Kidney (tissue), 14 donors: ENCODE measurements around the gene CD79A. TPM values are rescaled to one million over a fixed set of nuclear protein-coding genes. Genes with fewer than 3 reads are reported as not detected.

Source experiments
- DNase-seq, 5 donors: peaks; one replicate each; pipeline ENCODE4 v3.0.0-alpha.2; 2013 to 2020
- FAIRE-seq: peaks from 2 replicates; lab custom pipeline; 2012; peaks lifted over from hg19 to GRCh38; lab: Jason Lieb, UNC
- H3K27ac ChIP-seq, 2 donors: one replicate each; pipeline ENCODE4 v1.7.0; 2013; ENCODE audit warnings: low read depth in 2 of 2, low read length in 2 of 2, inconsistent platforms in 1 of 2
- H3K27me3 ChIP-seq: one replicate; pipeline ENCODE4 v1.7.1; 2013; ENCODE audit warnings: low read length, inconsistent platforms; ENCODE audit not compliant: control insufficient read depth, insufficient read depth
- H3K36me3 ChIP-seq, 3 donors: one replicate each; pipeline versions ENCODE4 v1.7.0 to v1.7.1; 2013; ENCODE audit warnings: low read length in 3 of 3, control low read depth in 1 of 3, inconsistent platforms in 1 of 3; ENCODE audit not compliant: insufficient read depth in 3 of 3, control insufficient read depth in 2 of 3
- H3K4me1 ChIP-seq, 3 donors: one replicate each; pipeline versions ENCODE4 v1.7.0 to v1.7.1; 2013; ENCODE audit warnings: low read length in 3 of 3, inconsistent platforms in 1 of 3, low read depth in 1 of 3; ENCODE audit not compliant: control insufficient read depth in 2 of 3, insufficient read depth in 2 of 3
- H3K4me3 ChIP-seq, 3 donors: one replicate each; pipeline versions ENCODE4 v1.7.0 to v1.8.1; 2013; ENCODE audit warnings: low read length in 3 of 3, control low read depth in 1 of 3, inconsistent platforms in 1 of 3
- H3K9ac ChIP-seq, 3 donors: one replicate each; pipeline versions ENCODE4 v1.7.0 to v1.7.1; 2013; ENCODE audit warnings: low read length in 3 of 3, control low read depth in 1 of 3, inconsistent platforms in 1 of 3
- H3K9me3 ChIP-seq, 3 donors: one replicate each; pipeline versions ENCODE4 v1.7.0 to v1.7.1; 2013; ENCODE audit warnings: low read length in 3 of 3, control low read depth in 1 of 3, inconsistent platforms in 1 of 3; ENCODE audit not compliant: control insufficient read depth in 2 of 3, insufficient read depth in 1 of 3
- intact Hi-C: fragments of 100-400 bp; cut with DNase I; formaldehyde crosslinking; loops from one replicate; pipeline ENCODE4 v1.11.1; 2022
- polyA plus RNA-seq: library from polyadenylated mRNA; stranded (reverse); fragments of 350-450 nt; fragmentation: Illumina TruSeq; extraction: RNeasy Lipid Tissue Mini Kit (QIAGEN cat#74804); gene quantifications from one replicate; pipeline ENCODE4 v1.2.3, GENCODE V29; 2014; ENCODE audit warnings: low read depth, low replicate concordance; ENCODE audit not compliant: insufficient read depth
- total RNA-seq: library from RNA; stranded (reverse); fragmentation: NEBNext Ultra II Directional; extraction: Animal tissue kit (Norgen Biotek cat#: 25700); gene quantifications from one replicate; pipeline ENCODE4 v1.2.1, GENCODE V29; 2021
- TF ChIP-seq, protein P1 (sequence below): IDR thresholded peaks from 3 replicates; pipeline ENCODE4 v1.5.1; 2012; ENCODE audit warnings: mild to moderate bottlenecking, moderate library complexity, borderline replicate concordance; ENCODE audit not compliant: insufficient read depth; ENCODE audit errors: extremely low read depth
- donor health status: control.
- donor health status: control.
- donor health status: control.
- donor health status: control.
- donor health status: control.
- donor health status: DM: yes; HTN: yes; CAD: no.
- donor health status: Normal renal cell carcinoma (clear cell type).

Gene CD79A
- total and polyA plus RNA-seq, 2 donors from 2014 or later, result 0.32 to 11.0 TPM

GRCh38 chr19:41923045-41923788 lies 46.1 kb downstream of the CD79A start:
- Histone ChIP-seq H3K4me1 (no peaks in the 10 kb centered on the region), H3K4me3 (no peak overlapping the region), H3K9ac (no peak overlapping the region), H3K9me3 (peaks cover 0 to 4% (median 0%) of the 10 kb centered on the region in 3 donors), H3K36me3 (no peaks in the 10 kb centered on the region), H3K27me3 (peaks cover 69% of the 10 kb centered on the region), H3K27ac (no peak overlapping the region)
- FAIRE-seq, result no peak
- intact Hi-C loops, result no loop called here
- TF ChIP-seq, protein P1, sequence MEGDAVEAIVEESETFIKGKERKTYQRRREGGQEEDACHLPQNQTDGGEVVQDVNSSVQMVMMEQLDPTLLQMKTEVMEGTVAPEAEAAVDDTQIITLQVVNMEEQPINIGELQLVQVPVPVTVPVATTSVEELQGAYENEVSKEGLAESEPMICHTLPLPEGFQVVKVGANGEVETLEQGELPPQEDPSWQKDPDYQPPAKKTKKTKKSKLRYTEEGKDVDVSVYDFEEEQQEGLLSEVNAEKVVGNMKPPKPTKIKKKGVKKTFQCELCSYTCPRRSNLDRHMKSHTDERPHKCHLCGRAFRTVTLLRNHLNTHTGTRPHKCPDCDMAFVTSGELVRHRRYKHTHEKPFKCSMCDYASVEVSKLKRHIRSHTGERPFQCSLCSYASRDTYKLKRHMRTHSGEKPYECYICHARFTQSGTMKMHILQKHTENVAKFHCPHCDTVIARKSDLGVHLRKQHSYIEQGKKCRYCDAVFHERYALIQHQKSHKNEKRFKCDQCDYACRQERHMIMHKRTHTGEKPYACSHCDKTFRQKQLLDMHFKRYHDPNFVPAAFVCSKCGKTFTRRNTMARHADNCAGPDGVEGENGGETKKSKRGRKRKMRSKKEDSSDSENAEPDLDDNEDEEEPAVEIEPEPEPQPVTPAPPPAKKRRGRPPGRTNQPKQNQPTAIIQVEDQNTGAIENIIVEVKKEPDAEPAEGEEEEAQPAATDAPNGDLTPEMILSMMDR, result no peak
- no peak for DNase-seq

- Histone ChIP-seq H3K36me3 (no peaks in the 10 kb centered on the region), H3K4me1 (peaks cover 0 to 6% (median 4%) of the 10 kb centered on the region in 3 donors), H3K9me3 (peaks cover 0 to 4% (median 0%) of the 10 kb centered on the region in 3 donors), H3K9ac (no peak overlapping the region), H3K4me3 (no peak overlapping the region), H3K27me3 (peaks cover 68% of the 10 kb centered on the region), H3K27ac (no peak overlapping the region)
- TF ChIP-seq, protein P1, result no peak
- no peak for FAIRE-seq
- DNase-seq, result no peak
- intact Hi-C loops, result no loop called here
These were observed 47.4 kb downstream of the CD79A start for GRCh38 chr19:41924151-41925145.

GRCh38 chr19:41925208-41926003 lies 48.3 kb downstream of the CD79A start:
- no peak for FAIRE-seq
- TF ChIP-seq, protein P1, result no peak
- H3K9me3 ChIP-seq, result no peaks in the 10 kb centered on the region
- intact Hi-C loops, result no loop called here
- DNase-seq, result no peak
- H3K36me3 ChIP-seq, result no peaks in the 10 kb centered on the region
- no peak overlapping the region for H3K4me3 ChIP-seq
- no peak overlapping the region for H3K9ac ChIP-seq
- peaks cover 0 to 6% (median 4%) of the 10 kb centered on the region in 3 donors for H3K4me1 ChIP-seq
- peaks cover 72% of the 10 kb centered on the region for H3K27me3 ChIP-seq
- no peak overlapping the region for H3K27ac ChIP-seq
